SH-SY5Y (cell line): ENCODE results near the gene TNFSF11.

Experiments
- GATA2 ChIP-seq: IDR thresholded peaks from 2 replicates; pipeline ENCODE4 v1.6.1; 2011; ENCODE audit warnings: mild to moderate bottlenecking, low read depth, low read length
- GATA3 ChIP-seq: IDR thresholded peaks from 2 replicates; pipeline ENCODE4 v1.6.1; 2011; ENCODE audit warnings: low read depth, mild to moderate bottlenecking, low read length, moderate library complexity

GRCh38 chr13:42628666-42629065 lies 54.7 kb downstream of the TNFSF11 start:
- no peak for TF ChIP-seq GATA3
- no peak for TF ChIP-seq GATA2
